Hypothalamus (tissue), 51 donors: ENCODE data around the gene MAGI1.
A peak's percentile ranks its signal among the peaks of the same experiment; 100 is the strongest.
"Not testable (repeated sequence)": the region's sequence is repeated elsewhere in the genome, so short reads cannot be mapped to it uniquely, and the experiment has no call there.

Source experiments
- DNase-seq, 51 donors: peaks; one replicate each; lab custom pipeline; 2025; lab: John Stamatoyannopoulos, UW

Gene MAGI1

DNA sequence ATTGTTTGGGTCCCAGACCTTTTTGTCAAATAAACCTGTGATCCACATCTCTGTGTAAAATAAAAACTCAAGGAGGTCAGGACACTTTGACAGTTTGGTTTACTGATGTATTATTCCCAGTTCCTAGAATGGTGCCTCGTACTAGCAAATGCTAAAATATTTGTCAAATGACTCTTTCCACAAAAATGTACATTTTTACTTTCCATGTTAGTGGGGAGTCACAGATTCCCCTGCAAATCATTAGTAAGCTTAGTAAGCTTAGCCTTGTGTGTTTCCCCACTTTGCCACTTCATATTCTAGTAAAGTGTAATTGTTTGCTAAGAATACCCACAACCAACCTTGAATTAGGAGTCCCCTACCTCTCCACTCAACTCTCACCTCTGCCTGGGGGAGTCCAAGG, 2.4 kb upstream of the MAGI1 start:
- DNase-seq = no peak

- DNase-seq = peak in 20 of 51 donors; percentile 6 to 44 (median 25)
These were observed 821 bp upstream of the MAGI1 start for GRCh38 chr3:66039590-66039887.

- DNase-seq = peak in 5 of 51 donors; percentile 49 to 85 (median 55)
These were observed 363 bp downstream of the MAGI1 start for GRCh38 chr3:66038384-66038725.

DNA sequence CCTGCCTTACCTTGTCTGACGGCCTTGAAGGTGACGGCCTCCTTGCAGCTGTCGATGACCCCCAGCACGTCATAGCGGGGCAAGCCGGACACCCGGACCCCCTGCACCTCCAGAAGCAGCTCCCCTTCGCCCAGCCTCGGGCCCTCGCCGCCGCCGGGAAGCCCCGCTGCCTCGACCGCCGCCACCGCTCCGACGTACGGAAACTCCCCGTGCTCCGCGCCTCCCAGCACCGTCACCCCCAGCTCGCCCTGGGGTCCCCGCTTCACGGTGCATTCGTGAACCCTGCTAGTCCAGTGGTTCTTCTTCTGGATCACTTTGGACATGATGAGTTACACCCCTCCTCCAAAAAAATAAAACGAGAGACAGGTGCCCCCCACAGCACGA, 740 bp downstream of the MAGI1 start:
- peak in 14 of 51 donors; percentile 4 to 43 (median 32) for DNase-seq

DNA sequence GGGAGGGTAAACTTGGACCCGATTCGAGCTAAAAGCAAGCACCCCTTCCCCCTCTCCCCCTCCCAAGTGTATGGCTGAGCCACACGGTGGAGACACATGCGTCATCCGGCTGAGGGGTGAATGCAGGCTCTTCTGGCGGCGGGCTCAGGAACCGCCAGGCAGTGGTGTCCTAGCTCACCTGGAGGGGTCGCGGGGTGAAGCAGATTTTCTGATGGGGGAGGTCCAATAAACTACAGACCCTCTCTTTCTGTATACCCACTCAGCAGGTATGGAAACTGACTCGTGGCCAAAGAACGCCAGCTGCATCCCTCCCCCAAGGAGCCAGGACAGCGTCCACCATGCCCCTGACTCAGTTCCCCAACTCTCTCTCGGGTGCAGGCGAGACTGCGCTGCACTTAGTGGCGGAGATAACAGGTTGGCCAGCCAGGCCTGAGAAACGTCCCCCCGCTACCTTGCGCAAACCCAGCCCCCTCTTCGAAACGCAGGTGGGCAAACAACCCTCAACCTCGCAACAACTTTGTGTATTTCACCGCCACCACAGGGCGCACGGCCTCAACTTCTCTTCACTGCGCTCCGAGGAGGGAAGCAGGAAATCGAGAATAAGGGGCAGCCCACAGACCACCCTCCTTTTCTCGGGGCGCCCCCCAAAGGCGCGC, 1.3 kb downstream of the MAGI1 start:
- DNase-seq = peak in 30 of 51 donors; percentile 2 to 52 (median 20)

- DNase-seq = peak in 2 of 51 donors; percentile 4 to 16
These were observed 2.1 kb downstream of the MAGI1 start for GRCh38 chr3:66036586-66037148.

DNA sequence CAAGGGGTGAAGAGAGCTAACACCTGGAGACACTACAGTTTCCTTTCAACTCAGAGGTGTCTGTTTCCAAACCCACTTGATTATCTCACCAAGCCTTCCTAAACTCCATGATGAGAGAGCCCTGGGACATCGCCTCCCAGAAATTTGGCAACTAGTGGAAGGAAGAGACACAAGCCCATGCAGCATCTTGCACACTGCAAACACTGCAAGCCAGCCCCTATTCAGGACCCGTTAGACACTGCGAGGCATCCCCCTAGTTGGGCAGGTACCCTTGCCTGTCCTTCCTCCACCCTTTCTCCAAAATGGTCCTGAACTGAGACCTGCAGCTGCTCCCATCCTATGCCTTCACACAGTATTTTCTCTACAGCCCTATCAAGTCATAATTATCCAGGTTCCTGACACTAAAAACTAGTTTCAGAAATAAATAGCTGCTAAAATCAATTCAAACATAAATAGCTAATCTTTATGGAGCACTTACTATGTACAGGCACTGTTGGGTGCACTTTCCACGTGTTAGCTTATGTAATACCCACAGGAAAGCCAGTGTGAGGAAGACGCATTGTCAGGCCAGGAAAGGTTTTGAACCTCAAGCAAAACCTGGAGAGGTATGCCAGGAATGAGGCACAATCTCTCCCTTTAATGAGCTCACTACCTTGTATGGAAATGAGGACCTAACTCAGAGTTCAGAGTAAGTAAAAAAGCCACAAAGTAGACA, 2.8 kb downstream of the MAGI1 start:
- no peak for DNase-seq

GRCh38 chr3:66033241-66034138, 5.2 kb downstream of the MAGI1 start:
- DNase-seq = no peak

DNA sequence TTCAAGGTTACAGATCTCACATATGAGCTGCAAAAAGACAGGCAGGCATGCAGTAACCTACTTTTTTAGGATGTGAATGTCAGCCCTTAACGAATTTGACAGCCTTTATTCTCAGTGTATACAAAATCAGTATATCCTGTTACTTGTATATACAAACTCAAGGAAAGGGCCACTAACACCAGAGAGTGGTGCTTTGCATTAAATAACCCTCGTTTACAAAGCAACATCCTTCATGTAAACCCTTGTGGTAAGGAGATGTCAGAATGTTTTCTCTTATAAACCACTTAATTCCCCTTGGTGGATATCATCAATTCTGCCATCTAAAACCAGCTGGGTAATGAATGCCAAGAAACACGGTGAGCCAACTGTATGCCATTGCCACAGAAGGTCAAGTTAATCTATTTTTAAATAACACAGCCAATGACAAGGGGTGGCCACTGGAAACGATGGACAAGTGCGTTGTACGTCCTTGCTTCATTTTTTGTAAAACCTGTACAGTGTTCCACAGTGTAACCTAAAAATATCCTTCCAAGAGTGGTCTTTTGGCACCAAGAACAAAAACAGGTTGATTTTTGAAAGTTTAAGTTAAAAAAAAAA, 7.5 kb downstream of the MAGI1 start:
- no peak for DNase-seq

- DNase-seq = no peak
These were observed 9.3 kb downstream of the MAGI1 start for GRCh38 chr3:66029443-66029842.

- DNase-seq = no peak
These were observed 9.7 kb downstream of the MAGI1 start for GRCh38 chr3:66029014-66029413.

DNA sequence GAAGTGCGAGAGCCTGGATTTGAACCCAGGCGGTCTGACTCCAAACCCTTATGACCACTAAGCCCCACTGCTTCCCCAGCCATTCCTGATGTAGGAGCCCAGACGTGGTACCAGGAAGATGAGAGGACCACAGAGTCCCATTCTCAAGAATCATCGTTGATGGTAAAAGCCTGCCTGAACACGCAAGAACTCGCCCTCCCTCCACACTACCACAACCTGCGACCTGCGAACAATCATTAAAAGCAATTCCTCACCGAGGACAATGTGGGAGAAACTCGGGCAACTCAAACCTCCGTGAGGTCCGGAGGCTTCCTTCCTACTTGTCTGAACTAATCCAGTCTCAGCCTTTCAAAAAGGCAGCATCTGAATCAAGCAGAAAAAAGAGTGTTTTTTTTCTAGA, 10.3 kb downstream of the MAGI1 start:
- DNase-seq = no peak

GRCh38 chr3:66027099-66027498, 11.6 kb downstream of the MAGI1 start:
- DNase-seq = not testable (repeated sequence)

- DNase-seq = no peak
These were observed 14.9 kb downstream of the MAGI1 start for GRCh38 chr3:66023738-66024385.

- DNase-seq = no peak
These were observed 15.5 kb downstream of the MAGI1 start for GRCh38 chr3:66023229-66023628.

DNA sequence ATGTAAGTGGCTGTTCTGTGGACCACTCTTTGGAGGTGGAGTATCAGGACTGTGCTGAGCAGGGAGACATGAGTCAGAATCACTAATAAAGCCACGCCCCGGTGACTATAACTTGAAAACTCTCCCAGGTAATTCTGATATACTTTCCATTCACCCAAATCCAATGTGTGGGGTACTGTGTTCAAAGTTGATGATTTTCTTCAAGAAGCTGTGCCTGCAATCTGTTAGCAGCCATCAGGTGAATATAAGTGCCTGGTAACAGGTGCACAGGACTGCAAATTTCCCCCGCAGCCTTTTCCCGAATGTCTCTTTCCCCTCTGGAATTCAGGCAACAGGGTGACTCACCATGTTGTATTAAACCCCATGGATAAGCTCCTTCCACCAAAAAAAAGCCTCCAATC, 17.0 kb downstream of the MAGI1 start:
- DNase-seq = no peak

DNA sequence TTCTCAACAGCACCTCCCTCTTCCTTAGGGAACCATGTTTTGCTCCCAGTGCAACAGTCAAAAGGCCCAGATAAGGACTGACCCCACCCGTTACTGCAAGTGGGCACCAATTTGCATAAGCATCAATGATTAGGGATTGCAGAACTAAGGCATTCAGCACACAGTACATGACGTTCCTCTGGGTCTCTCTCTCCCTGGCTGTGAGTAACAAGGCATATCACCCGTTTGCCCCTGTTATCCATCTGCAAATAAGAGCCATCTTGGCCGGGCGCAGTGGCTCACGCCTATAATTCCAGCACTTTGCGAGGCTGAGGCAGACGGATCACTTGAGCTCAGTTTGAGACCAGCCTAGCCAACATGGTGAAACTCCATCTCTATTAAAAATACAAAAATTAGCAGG, 18.8 kb downstream of the MAGI1 start:
- DNase-seq = no peak

DNA sequence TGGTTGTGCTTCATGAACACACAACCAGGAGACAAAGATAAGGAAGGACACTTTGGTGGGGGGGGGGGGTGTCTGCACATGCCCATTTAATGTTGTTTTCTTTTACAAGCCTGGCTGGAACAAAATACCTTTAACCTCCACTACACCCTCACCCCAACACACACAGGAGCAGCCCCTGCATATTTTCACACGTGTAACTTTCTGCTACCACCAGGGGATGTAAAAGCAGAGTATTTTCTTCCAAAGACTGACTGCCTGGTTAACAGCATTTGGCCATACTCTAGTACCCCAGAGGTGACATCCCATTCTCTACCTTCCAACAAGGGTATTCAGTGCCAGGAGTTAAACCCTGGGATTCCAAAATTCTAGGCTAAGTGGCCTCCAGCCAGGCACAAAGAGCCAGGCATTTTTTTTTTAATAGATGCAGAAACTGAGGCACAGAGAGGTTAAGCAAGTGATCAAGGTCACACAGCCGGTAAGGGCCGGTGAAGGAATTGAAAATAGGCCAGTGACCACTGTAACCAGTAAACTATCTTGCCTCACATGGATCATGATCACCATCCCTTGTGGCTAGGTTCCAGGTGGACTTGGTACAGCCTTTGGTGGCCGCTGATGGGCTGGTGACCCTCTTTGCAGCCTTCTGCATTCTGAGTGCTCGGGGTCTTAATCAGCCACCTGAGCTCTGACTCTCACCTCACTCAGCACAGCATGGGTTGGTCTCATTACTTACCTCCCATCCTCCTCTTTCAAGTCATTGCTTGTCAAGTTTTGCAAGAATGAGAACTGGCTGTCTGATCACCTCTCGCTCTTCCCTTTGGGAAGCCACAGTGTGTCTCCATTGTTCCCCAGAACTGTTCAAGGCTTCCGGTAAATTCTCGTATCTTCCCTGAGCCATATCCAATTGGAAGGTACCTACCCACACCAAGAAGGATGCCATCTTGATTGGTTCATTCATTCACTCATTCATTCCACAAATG, 20.4 kb downstream of the MAGI1 start:
- DNase-seq = no peak

DNA sequence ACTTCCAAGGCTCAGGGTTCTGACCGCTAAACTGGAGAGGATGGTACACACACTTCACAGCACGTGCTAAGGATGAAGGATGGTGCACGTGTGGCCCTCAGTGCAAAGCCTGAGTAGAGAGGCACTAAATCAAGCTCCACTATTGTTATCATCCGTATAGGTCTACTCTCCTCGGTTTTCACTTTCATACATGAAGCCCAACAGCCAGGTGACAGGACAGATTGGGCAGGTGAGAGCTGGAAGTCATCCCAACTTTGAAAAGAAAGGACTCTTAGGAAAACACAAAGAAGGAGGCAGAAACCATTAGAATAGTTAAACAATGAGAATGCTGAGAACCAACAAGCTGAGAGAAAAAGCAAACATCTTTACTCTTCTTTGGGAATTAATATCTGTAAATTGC, 21.1 kb downstream of the MAGI1 start:
- no peak for DNase-seq
